ENCODE measurements around the gene PHF21A.

DNA sequence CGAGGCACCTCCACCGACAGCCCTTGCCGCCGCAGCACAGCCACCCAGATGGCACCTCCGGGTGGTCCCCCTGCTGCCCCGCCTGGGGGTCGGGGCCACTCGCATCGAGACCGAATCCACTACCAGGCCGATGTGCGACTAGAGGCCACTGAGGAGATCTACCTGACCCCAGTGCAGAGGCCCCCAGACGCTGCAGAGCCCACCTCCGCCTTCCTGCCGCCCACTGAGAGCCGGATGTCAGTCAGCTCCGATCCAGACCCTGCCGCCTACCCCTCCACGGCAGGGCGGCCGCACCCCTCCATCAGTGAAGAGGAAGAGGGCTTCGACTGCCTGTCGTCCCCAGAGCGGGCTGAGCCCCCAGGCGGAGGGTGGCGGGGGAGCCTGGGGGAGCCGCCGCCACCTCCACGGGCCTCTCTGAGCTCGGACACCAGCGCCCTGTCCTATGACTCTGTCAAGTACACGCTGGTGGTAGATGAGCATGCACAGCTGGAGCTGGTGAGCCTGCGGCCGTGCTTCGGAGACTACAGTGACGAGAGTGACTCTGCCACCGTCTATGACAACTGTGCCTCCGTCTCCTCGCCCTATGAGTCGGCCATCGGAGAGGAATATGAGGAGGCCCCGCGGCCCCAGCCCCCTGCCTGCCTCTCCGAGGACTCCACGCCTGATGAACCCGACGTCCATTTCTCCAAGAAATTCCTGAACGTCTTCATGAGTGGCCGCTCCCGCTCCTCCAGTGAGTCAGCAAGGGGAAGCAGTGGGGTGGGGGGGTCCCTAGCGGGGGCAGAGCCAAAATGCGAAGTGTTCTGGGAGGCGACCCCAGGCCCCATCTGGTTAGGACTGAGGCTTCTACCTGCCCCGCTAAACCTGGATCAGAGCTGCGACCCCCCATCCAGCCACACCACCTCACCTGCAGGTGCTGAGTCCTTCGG, 218.5 kb downstream of the PHF21A start:
- TF ChIP-seq POLR2A (IDR thresholded peaks at IDR 0.05) = no peak
- TF ChIP-seq, protein P1, sequence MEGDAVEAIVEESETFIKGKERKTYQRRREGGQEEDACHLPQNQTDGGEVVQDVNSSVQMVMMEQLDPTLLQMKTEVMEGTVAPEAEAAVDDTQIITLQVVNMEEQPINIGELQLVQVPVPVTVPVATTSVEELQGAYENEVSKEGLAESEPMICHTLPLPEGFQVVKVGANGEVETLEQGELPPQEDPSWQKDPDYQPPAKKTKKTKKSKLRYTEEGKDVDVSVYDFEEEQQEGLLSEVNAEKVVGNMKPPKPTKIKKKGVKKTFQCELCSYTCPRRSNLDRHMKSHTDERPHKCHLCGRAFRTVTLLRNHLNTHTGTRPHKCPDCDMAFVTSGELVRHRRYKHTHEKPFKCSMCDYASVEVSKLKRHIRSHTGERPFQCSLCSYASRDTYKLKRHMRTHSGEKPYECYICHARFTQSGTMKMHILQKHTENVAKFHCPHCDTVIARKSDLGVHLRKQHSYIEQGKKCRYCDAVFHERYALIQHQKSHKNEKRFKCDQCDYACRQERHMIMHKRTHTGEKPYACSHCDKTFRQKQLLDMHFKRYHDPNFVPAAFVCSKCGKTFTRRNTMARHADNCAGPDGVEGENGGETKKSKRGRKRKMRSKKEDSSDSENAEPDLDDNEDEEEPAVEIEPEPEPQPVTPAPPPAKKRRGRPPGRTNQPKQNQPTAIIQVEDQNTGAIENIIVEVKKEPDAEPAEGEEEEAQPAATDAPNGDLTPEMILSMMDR (IDR thresholded peaks at IDR 0.05 in 4 of 5, conservative IDR thresholded peaks at IDR 0.05 in 1 of 5) = no peak

All from gastrocnemius medialis (tissue), 4 donors.